ENCODE data around the gene TNK1. TPM values are rescaled to one million over a fixed set of nuclear protein-coding genes. Genes with fewer than 3 reads are reported as not detected.

The TNK1 gene
- total RNA-seq, 2 experiments from 2014 or later: 6.8 to 6.9 TPM

DNA sequence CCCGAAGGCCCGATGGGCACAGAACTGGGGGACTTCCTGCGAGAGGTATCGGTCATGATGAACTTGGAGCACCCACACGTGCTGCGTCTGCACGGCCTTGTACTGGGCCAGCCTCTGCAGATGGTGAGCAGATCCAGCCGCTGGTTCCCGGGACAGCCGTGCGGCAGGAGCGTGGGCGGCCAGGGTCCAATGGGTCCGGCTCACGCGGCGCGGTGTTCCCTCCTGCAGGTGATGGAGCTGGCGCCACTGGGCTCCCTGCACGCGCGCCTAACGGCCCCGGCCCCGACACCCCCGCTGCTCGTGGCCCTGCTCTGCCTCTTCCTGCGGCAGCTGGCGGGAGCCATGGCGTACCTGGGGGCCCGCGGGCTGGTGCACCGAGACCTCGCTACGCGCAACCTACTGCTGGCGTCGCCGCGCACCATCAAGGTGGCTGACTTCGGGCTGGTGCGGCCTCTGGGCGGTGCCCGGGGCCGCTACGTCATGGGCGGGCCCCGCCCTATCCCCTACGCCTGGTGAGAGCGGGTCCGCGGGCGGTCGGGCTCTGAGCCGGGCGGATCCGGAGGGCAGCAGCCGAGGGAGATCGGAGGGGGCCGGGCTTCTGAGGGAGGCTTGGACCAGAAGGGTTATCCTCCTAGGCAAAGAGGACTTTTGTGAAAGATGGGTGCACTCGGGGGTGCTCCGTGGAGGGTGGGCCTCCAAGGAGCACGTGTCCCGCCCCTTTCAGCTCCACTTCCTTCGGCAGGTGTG, 3.0 kb downstream of the TNK1 start:
- peaks cover 4% of the 10 kb centered on the region for H3K9me3 Mint-ChIP-seq
- intact Hi-C loops (cut with micrococcal nuclease): no loop called here
- ATAC-seq (peak; percentile 96), DNase-seq (peak; percentile 82)
- peak overlapping the region; percentile 76 for H3K4me3 Mint-ChIP-seq
- H3K27ac Mint-ChIP-seq: peak overlapping the region; percentile 85
- peaks cover 7% of the 10 kb centered on the region for H3K4me1 Mint-ChIP-seq (ENCODE audit: low read depth)
- TF ChIP-seq, protein P1, sequence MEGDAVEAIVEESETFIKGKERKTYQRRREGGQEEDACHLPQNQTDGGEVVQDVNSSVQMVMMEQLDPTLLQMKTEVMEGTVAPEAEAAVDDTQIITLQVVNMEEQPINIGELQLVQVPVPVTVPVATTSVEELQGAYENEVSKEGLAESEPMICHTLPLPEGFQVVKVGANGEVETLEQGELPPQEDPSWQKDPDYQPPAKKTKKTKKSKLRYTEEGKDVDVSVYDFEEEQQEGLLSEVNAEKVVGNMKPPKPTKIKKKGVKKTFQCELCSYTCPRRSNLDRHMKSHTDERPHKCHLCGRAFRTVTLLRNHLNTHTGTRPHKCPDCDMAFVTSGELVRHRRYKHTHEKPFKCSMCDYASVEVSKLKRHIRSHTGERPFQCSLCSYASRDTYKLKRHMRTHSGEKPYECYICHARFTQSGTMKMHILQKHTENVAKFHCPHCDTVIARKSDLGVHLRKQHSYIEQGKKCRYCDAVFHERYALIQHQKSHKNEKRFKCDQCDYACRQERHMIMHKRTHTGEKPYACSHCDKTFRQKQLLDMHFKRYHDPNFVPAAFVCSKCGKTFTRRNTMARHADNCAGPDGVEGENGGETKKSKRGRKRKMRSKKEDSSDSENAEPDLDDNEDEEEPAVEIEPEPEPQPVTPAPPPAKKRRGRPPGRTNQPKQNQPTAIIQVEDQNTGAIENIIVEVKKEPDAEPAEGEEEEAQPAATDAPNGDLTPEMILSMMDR (IDR thresholded peaks at IDR 0.05): no peak
- H3K27me3 Mint-ChIP-seq: peaks cover 32% of the 10 kb centered on the region
- ChIA-PET CTCF (interaction anchor here (1.0 to 2.2 kb wide), 6 partner anchors 9 to 205 kb away, joined by 3 to 8 read pairs (median 4); partner anchors contain the start of genes PLSCR3 and TMEM95), POLR2A (interaction anchor here (0.5 to 2.6 kb wide), 11 partner anchors 10 to 177 kb away, joined by 3 to 11 read pairs (median 5); partner anchors contain the start of genes PLSCR3, SENP3, TMEM102 and TMEM256)
- peaks cover 2% of the 10 kb centered on the region for H3K36me3 Mint-ChIP-seq (ENCODE audit: low read depth)

DNA sequence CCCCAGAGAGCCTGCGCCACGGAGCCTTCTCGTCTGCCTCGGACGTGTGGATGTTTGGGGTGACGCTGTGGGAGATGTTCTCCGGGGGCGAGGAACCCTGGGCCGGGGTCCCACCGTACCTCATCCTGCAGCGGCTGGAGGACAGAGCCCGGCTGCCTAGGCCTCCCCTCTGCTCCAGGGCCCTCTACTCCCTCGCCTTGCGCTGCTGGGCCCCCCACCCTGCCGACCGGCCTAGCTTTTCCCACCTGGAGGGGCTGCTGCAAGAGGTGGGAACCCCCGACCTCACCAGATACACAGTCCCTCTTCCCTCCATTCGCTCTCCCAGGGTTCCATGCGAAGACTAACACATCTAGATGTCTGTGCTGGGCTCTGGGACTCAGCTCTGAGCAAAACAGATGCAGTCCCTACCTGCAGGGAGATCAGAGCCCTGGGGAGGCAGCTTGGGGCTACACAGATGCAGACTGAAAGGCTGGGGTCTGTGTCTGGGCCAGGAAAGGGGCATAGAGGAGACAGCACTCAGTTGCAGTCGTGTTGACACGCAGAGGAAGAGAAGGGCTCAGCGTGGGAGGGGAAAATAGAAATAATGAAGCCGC, 3.7 kb downstream of the TNK1 start:
- ChIA-PET CTCF (interaction anchor here (0.7 to 2.2 kb wide), 6 partner anchors 9 to 204 kb away, joined by 3 to 8 read pairs (median 4); partner anchors contain the start of genes PLSCR3 and TMEM95), POLR2A (interaction anchor here (1.0 to 2.6 kb wide), 10 partner anchors 9 to 177 kb away, joined by 3 to 11 read pairs (median 6); partner anchors contain the start of genes PLSCR3, SENP3 and TMEM102)
- TF ChIP-seq, protein P1 (IDR thresholded peaks at IDR 0.05): no peak
- intact Hi-C loops (cut with micrococcal nuclease): no loop called here
- DNase-seq: no peak
- Mint-ChIP-seq H3K27me3 (peaks cover 26% of the 10 kb centered on the region), H3K4me1 (ENCODE audit: low read depth) (peaks cover 7% of the 10 kb centered on the region), H3K9me3 (no peaks in the 10 kb centered on the region), H3K27ac (peak overlapping the region; percentile 85), H3K36me3 (ENCODE audit: low read depth) (peaks cover 5% of the 10 kb centered on the region), H3K4me3 (peak overlapping the region; percentile 76)
- ATAC-seq: no peak

DNA sequence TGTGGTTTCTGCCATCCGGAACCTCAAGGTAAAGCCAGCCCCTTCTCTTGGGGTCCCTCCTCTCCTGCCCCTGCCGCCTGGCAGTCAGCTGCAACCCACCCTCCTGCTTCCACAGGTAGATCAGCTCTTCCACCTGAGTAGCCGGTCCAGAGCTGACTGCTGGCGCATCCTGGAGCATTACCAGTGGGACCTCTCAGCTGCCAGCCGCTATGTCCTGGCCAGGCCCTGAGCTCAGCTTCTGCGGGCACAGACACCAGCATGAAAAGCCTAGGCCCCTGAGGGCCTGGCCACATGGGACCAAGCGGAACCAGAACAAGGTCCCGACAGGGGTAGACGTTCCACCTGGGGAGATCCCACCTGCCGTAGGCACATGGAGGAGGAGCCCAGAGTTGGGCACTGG, 8.0 kb downstream of the TNK1 start:
- Mint-ChIP-seq H3K27ac (no peak overlapping the region), H3K27me3 (no peaks in the 10 kb centered on the region), H3K4me3 (no peak overlapping the region), H3K36me3 (ENCODE audit: low read depth) (peaks cover 28% of the 10 kb centered on the region), H3K9me3 (no peaks in the 10 kb centered on the region), H3K4me1 (ENCODE audit: low read depth) (peaks cover 27% of the 10 kb centered on the region)
- ATAC-seq (no peak), DNase-seq (no peak)
- intact Hi-C loops (cut with micrococcal nuclease): no loop called here
- TF ChIP-seq, protein P1 (IDR thresholded peaks at IDR 0.05): no peak
- CTCF ChIA-PET: interaction anchor here (1.1 to 2.2 kb wide), 4 partner anchors 9 to 244 kb away, joined by 3 to 10 read pairs (median 4); partner anchors contain the start of gene TMEM95
- POLR2A ChIA-PET: interaction anchor here (1.1 to 1.5 kb wide), 2 partner anchors 9 to 97 kb away, joined by 3 to 6 read pairs; partner anchors contain the start of gene TNK1

DNA sequence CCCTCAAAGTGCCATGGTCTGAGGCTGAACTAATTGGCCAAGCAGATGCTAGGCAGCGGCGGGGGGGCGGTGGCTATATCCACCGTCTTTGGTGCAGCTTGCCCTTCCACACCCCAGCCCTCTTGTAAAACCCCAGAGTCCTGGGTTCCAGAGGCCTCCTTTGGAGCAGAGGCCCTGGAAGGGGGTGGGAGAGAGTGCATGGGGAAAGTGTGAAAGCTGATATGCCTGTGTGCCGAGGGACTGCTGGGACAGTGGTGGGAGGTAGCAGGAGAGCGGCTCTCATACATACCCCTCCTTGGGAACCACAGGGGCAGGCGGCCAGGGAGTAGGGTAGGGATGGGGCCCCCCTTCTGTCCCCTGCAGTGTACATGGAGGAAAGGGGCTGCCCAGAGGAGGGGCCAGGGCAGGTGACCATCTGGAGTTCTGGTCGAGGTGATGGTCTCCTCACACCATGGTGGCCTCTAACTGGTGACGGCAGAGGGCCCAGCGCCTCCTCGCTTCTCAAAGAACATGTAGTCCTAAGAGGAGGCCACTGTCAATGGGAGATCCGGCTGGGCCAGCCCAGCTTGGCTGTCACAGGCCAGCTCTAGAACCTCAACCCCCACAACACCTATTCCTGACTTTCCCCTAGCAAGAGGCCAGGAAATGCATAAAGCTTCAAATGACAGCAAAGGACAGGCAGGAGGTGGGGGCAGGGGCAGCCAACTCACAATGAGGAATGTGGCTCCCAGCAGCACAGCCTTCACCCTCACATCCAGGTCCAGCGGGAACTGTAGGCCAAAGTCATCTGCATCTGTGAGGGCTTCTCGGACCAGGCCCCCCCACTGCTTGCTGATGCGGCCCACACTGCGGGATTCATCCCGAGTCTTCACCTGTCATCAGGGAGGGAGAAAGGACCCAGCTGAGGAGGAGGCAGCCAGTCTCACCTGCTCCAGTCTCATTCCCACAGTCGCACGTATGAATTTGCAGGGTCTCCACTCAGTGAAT, 9.3 kb downstream of the TNK1 start:
- Mint-ChIP-seq H3K27me3 (no peaks in the 10 kb centered on the region), H3K9me3 (no peaks in the 10 kb centered on the region), H3K27ac (no peak overlapping the region), H3K36me3 (ENCODE audit: low read depth) (peaks cover 32% of the 10 kb centered on the region), H3K4me1 (ENCODE audit: low read depth) (peaks cover 27% of the 10 kb centered on the region), H3K4me3 (no peak overlapping the region)
- ChIA-PET POLR2A (interaction anchor here (1.1 to 1.5 kb wide), 4 partner anchors 10 to 96 kb away, joined by 3 to 6 read pairs (median 3); partner anchors contain the start of genes TMEM256 and TNK1), CTCF (interaction anchor here (1.4 to 2.2 kb wide), 3 partner anchors 35 to 170 kb away, joined by 5 to 10 read pairs (median 5); partner anchors contain the start of gene TMEM95)
- no peak for ATAC-seq
- no peak for DNase-seq
- intact Hi-C loops (cut with micrococcal nuclease): no loop called here
- TF ChIP-seq, protein P1 (IDR thresholded peaks at IDR 0.05): no peak

Data from activated CD8-positive, alpha-beta T cell treated with anti-CD3 and anti-CD28 coated beads for 36 hours (primary cell).